WERI-Rb-1 (cell line): ENCODE results near the gene SFT2D2.

Source experiments
- DNase-seq: peaks from one replicate; pipeline ENCODE4 v3.0.0-alpha.2; 2020
- H3K27ac ChIP-seq: fragments of 250-450 bp; sonication (Bioruptor Pico); 2 replicates; pipeline ENCODE4 v1.5.1; 2020; ENCODE audit warnings: mild to moderate bottlenecking, moderate library complexity
- H3K27me3 ChIP-seq: fragments of 250-450 bp; sonication (Bioruptor Pico); 2 replicates; pipeline ENCODE4 v1.5.1; 2021; ENCODE audit warnings: mild to moderate bottlenecking, low read depth, moderate library complexity; ENCODE audit not compliant: insufficient read depth, severe bottlenecking
- H3K36me3 ChIP-seq: fragments of 250-450 bp; sonication (Bioruptor Pico); 2 replicates; pipeline ENCODE4 v1.5.1; 2020; ENCODE audit warnings: mild to moderate bottlenecking, moderate library complexity
- H3K4me3 ChIP-seq: 2 replicates; pipeline ENCODE4 v1.5.1; 2011; ENCODE audit warnings: low read depth, mild to moderate bottlenecking, control low read depth, low read length
- H3K9me3 ChIP-seq: fragments of 250-450 bp; sonication (Bioruptor Pico); 2 replicates; pipeline ENCODE4 v1.5.1; 2021; ENCODE audit warnings: mild to moderate bottlenecking, moderate library complexity; ENCODE audit not compliant: severe bottlenecking
- CTCF ChIP-seq: IDR thresholded peaks from 2 replicates; pipeline ENCODE4 v1.5.1; 2011; ENCODE audit warnings: low read depth, mild to moderate bottlenecking, control low read depth, inconsistent platforms, low read length

Gene SFT2D2

DNA sequence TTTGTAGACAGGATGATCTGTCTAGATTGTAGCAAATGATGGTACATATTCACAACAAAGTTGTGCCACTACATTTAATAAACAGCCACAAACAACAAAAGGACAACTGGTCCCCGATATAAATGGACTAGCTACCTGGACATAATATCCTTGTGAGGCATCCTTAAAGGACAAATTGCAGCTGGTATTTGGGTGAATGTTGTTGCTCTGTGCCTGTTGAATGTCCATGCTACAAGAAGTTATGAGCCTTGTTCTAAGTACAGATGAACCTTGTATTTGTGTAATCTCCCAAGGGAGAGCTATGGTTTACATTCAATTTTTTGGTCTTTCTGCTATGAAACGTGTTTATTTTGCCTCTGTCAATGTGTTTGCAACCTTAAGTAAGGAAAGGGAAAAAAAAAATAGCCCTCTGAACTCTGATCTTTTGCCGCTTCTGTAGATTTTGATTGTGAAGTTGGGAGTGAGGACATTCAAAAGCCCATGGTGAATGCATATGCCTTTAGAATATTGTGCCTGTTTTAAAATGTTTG is 26.5 kb downstream of the SFT2D2 start:
- Histone ChIP-seq H3K9me3 (no peaks in the 10 kb centered on the region), H3K4me3 (no peak overlapping the region), H3K36me3 (no peaks in the 10 kb centered on the region), H3K27me3 (no peaks in the 10 kb centered on the region), H3K27ac (no peak overlapping the region)
- no peak for DNase-seq
- no peak for TF ChIP-seq CTCF

DNA sequence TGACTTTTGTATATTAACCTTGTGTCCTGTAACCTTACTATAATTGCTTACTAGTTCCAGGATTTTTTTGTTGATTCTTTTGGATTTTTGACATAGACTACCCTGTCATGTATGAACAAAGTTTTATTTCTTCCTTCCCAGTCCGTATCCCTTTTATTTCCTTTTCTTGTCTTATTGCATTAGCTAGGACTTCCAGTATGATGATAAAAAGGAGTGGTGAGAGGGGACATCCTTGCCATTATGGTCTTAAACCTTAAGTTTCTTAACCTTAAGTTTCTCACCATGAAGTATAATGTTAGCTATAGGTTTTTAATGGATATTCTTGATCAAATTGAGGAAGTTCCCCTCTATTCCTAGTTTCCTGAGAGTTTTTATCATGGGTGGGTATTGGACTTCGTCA is 30.4 kb downstream of the SFT2D2 start:
- Histone ChIP-seq H3K36me3 (no peaks in the 10 kb centered on the region), H3K4me3 (no peak overlapping the region), H3K27me3 (no peaks in the 10 kb centered on the region), H3K9me3 (no peaks in the 10 kb centered on the region), H3K27ac (no peak overlapping the region)
- no peak for TF ChIP-seq CTCF
- no peak for DNase-seq

GRCh38 chr1:168257397-168257796 is 31.6 kb downstream of the SFT2D2 start:
- H3K36me3 ChIP-seq: no peaks in the 10 kb centered on the region

GRCh38 chr1:168259567-168259966 is 33.8 kb downstream of the SFT2D2 start:
- TF ChIP-seq CTCF: no peak
- no peak for DNase-seq
- no peaks in the 10 kb centered on the region for H3K36me3 ChIP-seq

More at GRCh38 chr1:168257397-168257796, 31.6 kb downstream of the SFT2D2 start:
- DNase-seq: no peak
- Histone ChIP-seq H3K27me3 (no peaks in the 10 kb centered on the region), H3K9me3 (no peaks in the 10 kb centered on the region), H3K27ac (no peak overlapping the region), H3K4me3 (no peak overlapping the region)
- TF ChIP-seq CTCF: no peak

GRCh38 chr1:168260393-168260792 is 34.6 kb downstream of the SFT2D2 start:
- Histone ChIP-seq H3K36me3 (no peaks in the 10 kb centered on the region), H3K9me3 (no peaks in the 10 kb centered on the region), H3K27ac (no peak overlapping the region), H3K27me3 (no peaks in the 10 kb centered on the region), H3K4me3 (no peak overlapping the region)
- no peak for TF ChIP-seq CTCF
- peak; percentile 22 for DNase-seq

More at GRCh38 chr1:168259567-168259966, 33.8 kb downstream of the SFT2D2 start:
- Histone ChIP-seq H3K4me3 (no peak overlapping the region), H3K9me3 (no peaks in the 10 kb centered on the region), H3K27me3 (no peaks in the 10 kb centered on the region), H3K27ac (no peak overlapping the region)

DNA sequence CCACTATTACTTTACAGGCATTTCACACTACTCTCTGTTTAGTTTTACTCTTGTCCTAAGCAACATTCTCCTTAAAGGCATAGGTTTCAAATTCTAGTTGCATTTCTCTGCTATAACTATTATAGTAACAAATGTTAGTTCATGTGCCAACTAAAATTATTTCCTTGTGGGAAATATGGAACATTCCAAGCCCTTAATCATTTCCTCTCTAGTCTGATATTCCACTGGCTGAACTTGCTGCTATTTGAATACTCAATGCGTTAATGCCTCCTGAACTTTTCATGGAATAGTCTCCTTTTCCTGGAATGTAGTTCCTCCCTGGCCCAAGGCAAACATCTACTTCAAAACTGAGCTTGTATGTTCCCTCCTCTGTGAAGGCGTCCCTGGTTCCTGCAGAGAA is 35.6 kb downstream of the SFT2D2 start:
- H3K36me3 ChIP-seq: no peaks in the 10 kb centered on the region
- no peak for TF ChIP-seq CTCF
- H3K9me3 ChIP-seq: no peaks in the 10 kb centered on the region
- no peaks in the 10 kb centered on the region for H3K27me3 ChIP-seq
- no peak overlapping the region for H3K27ac ChIP-seq
- H3K4me3 ChIP-seq: no peak overlapping the region
- no peak for DNase-seq
